K562 (cell line): ENCODE data around the gene SIDT1. TPM values are rescaled to one million over a fixed set of nuclear protein-coding genes. Genes with fewer than 3 reads are reported as not detected.

Experiments used
- ATAC-seq: fragments of 200-7000 bp; cut with Tn5 transposase; 3 replicates; pipeline ENCODE4 v1.9.1; 2020; ENCODE audit warnings: moderate library complexity
- BruUV-seq: library from RNA; stranded (reverse); fragments of 400-500 nt; replicated peaks from 2 replicates; lab custom pipeline; 2021; lab: Mats Ljungman, UMichigan
- CTCF ChIA-PET: fragments of 300-600 bp; formaldehyde crosslinking; extraction: SDS; loops from one replicate; lab custom pipeline; 2021; ENCODE audit warnings: low intra/inter-chr PET ratio; lab: Yijun Ruan, JAX
- POLR2A ChIA-PET: fragments of 300-600, 350-650 bp; sonication (Branson Sonifier 250); formaldehyde crosslinking; extraction: SDS; loops from one replicate; lab custom pipeline; 2021; ENCODE audit warnings: antibody characterized with exemption, inconsistent platforms; lab: Yijun Ruan, JAX
- DNase-seq, 4 experiments: peaks; one replicate each; pipeline versions ENCODE4 v3.0.0 to v3.0.0-alpha.2; 2011 to 2018; ENCODE audit warnings: low spot score in 3 of 4, mixed read lengths in 3 of 4; ENCODE audit errors: extremely low read depth in 1 of 4
- FAIRE-seq: peaks from 2 replicates; lab custom pipeline; 2011; peaks lifted over from hg19 to GRCh38; lab: Jason Lieb, UNC
- H2AFZ ChIP-seq: 2 replicates; pipeline ENCODE4 v1.6.0; 2011; ENCODE audit warnings: low read depth, low read length, control low read depth, inconsistent platforms
- H3K27ac ChIP-seq: fragments of 200-600 bp; 3 replicates; pipeline ENCODE4 v1.8.0; 2011; ENCODE audit warnings: low read depth, mild to moderate bottlenecking, control low read depth, inconsistent platforms, low read length, moderate library complexity, mixed read lengths; ENCODE audit errors: extremely low read depth
- H3K27me3 ChIP-seq, 2 experiments: fragments of 300-600 bp in 1 of 2; 2 replicates in 1 of 2; 3 replicates in 1 of 2; pipeline versions ENCODE4 v1.6.0 to v1.8.0; 2011; ENCODE audit warnings: inconsistent platforms in 2 of 2, low read length in 2 of 2, mild to moderate bottlenecking in 1 of 2, mixed read lengths in 1 of 2, moderate library complexity in 1 of 2; ENCODE audit not compliant: control insufficient read depth in 2 of 2, insufficient read depth in 2 of 2
- H3K36me3 ChIP-seq: fragments of 300-600 bp; 3 replicates; pipeline ENCODE4 v1.8.0; 2011; ENCODE audit warnings: mild to moderate bottlenecking, low read length, inconsistent platforms; ENCODE audit not compliant: control insufficient read depth, insufficient read depth
- H3K4me1 ChIP-seq, 2 experiments: fragments of 200-600 bp in 1 of 2; replicated peaks in 1 of 2; 2 replicates in 1 of 2; 3 replicates in 1 of 2; pipeline versions ENCODE4 v1.5.1 to v1.8.0; 2011; ENCODE audit warnings: inconsistent platforms in 2 of 2, low read length in 2 of 2, mild to moderate bottlenecking in 1 of 2, mixed read lengths in 1 of 2, moderate library complexity in 1 of 2; ENCODE audit not compliant: control insufficient read depth in 2 of 2, insufficient read depth in 2 of 2
- H3K4me2 ChIP-seq: 2 replicates; pipeline ENCODE4 v1.6.1; 2011; ENCODE audit warnings: low read length, control low read depth, inconsistent platforms, mixed read lengths; ENCODE audit not compliant: insufficient read depth
- H3K4me3 ChIP-seq: fragments of 200-600 bp; sonication (generic), shearing (Covaris generic); 2 replicates; pipeline ENCODE4 v1.5.1; 2016; ENCODE audit warnings: control low read depth, inconsistent platforms
- H3K79me2 ChIP-seq: fragments of 200-600 bp; 3 replicates; pipeline ENCODE4 v1.8.0; 2011; ENCODE audit warnings: low read length, inconsistent platforms; ENCODE audit not compliant: control insufficient read depth, insufficient read depth
- H3K9ac ChIP-seq, 2 experiments: 2 replicates each; pipeline versions ENCODE4 v1.6.0 to v1.6.1; 2011; ENCODE audit warnings: low read depth in 2 of 2, low read length in 2 of 2, control low read depth in 1 of 2, inconsistent platforms in 1 of 2, mild to moderate bottlenecking in 1 of 2, mixed read lengths in 1 of 2; ENCODE audit not compliant: insufficient read depth in 1 of 2
- H3K9me1 ChIP-seq: one replicate; pipeline ENCODE4 v1.6.0; 2011; ENCODE audit warnings: inconsistent platforms, mild to moderate bottlenecking, low read length, moderate library complexity; ENCODE audit not compliant: control insufficient read depth, insufficient read depth
- H3K9me3 ChIP-seq: replicated peaks from 2 replicates; pipeline ENCODE4 v1.5.1; 2011; ENCODE audit warnings: low read depth, low read length, inconsistent platforms; ENCODE audit not compliant: control insufficient read depth, insufficient read depth
- H4K20me1 ChIP-seq: replicated peaks from 2 replicates; pipeline ENCODE4 v1.6.1; 2011; ENCODE audit warnings: low read length, inconsistent platforms, mixed read lengths; ENCODE audit not compliant: control insufficient read depth, insufficient read depth
- ADNP ChIP-seq: fragments of 200-800 bp; sonication (Bioruptor generic); IDR thresholded peaks from 2 replicates; pipeline ENCODE4 v1.6.1; 2016; ENCODE audit warnings: missing genetic modification characterization, missing compliant biosample characterization
- CBX8 ChIP-seq: fragments of 200-600 bp; sonication (generic); IDR thresholded peaks from 2 replicates; pipeline ENCODE4 v1.6.1; 2012; ENCODE audit warnings: borderline replicate concordance, mixed run types, low read depth, mild to moderate bottlenecking, moderate library complexity, mixed read lengths, low read length, control low read depth, inconsistent platforms; ENCODE audit not compliant: poor library complexity, severe bottlenecking; ENCODE audit errors: extremely low read depth
- RAD21 ChIP-seq, 2 experiments: fragments of 250-450 bp in 1 of 2; fragments of 450-650 bp in 1 of 2; sonication (Bioruptor Pico) in 1 of 2; formaldehyde crosslinking in 1 of 2; IDR thresholded peaks in 1 of 2; conservative IDR thresholded peaks in 1 of 2; 2 replicates each; pipeline versions ENCODE4 v1.4.0 to v1.8.0; 2020 to 2022; ENCODE audit warnings: mild to moderate bottlenecking in 2 of 2, moderate library complexity in 1 of 2
- RBM25 ChIP-seq: fragments of 200-400 bp; formaldehyde crosslinking; IDR thresholded peaks from 2 replicates; pipeline ENCODE4 v1.6.1; 2018; ENCODE audit warnings: low read length, low read depth, moderate library complexity; ENCODE audit not compliant: severe bottlenecking
- SAFB ChIP-seq: fragments of 200-400 bp; formaldehyde crosslinking; IDR thresholded peaks from 2 replicates; pipeline ENCODE4 v1.6.1; 2017; ENCODE audit warnings: low read depth, low read length, borderline replicate concordance
- WGBS: fragments of 100-300 bp; shearing (Covaris generic); methylation state at CpG from one replicate; pipeline ENCODE4 v1.1.6; 2016; ENCODE audit warnings: low coverage, mixed read lengths; ENCODE audit not compliant: insufficient coverage; ENCODE audit errors: missing lambda C conversion rate; 5-methylcytosine and 5-hydroxymethylcytosine counted together
- in situ Hi-C: fragments of 300-500 bp; cut with MboI; formaldehyde crosslinking; loops from 4 replicates; pipeline ENCODE4 v1.15.0; 2018; ENCODE audit warnings: inconsistent platforms, mixed read lengths
- intact Hi-C: fragments of 100-400 bp; cut with micrococcal nuclease; formaldehyde crosslinking; loops from 2 replicates; pipeline ENCODE4 v1.14.2; 2022
- polyA plus RNA-seq, 8 experiments: library from polyadenylated mRNA; depleted of rRNA in 4 of 8; stranded (reverse) in 5 of 8; unstranded in 3 of 8; fragments of >200 nt; fragmentation: Nextera tagmentation in 2 of 8; fragmentation: Illumina TruSeq in 1 of 8; extraction: Ambion mirVana in 2 of 8; extraction: Trizol in 1 of 8; gene quantifications; 2 replicates each; pipeline versions ENCODE4 v1.2.1 to v1.2.3, GENCODE V29; 2011 to 2014; ENCODE audit warnings: inconsistent platforms in 1 of 8, missing spikeins in 1 of 8
- total RNA-seq, 7 experiments: library from RNA; depleted of rRNA in 6 of 7; stranded (reverse); fragments of >200 nt in 6 of 7; fragmentation: Illumina TruSeq in 2 of 7; extraction: Trizol in 2 of 7; gene quantifications; 2 replicates each; pipeline versions ENCODE4 v1.2.1 to v1.2.3, GENCODE V29; 2011 to 2021; ENCODE audit warnings: low replicate concordance in 1 of 7
- TF ChIP-seq, protein P1 (sequence below), 3 experiments: IDR thresholded peaks in 2 of 3; conservative IDR thresholded peaks in 1 of 3; 2 replicates each; pipeline ENCODE4 v1.5.1; 2011 to 2012; ENCODE audit warnings: low read length in 3 of 3, mild to moderate bottlenecking in 3 of 3, control low read depth in 2 of 3, improper control_type of control experiment in 1 of 3, inconsistent platforms in 1 of 3, low read depth in 1 of 3, mixed read lengths in 1 of 3, moderate library complexity in 1 of 3; ENCODE audit not compliant: insufficient read depth in 2 of 3
- TF ChIP-seq, protein P2 (sequence below): fragments of 450-650 bp; formaldehyde crosslinking; IDR thresholded peaks from 2 replicates; pipeline ENCODE4 v1.4.0; 2020; ENCODE audit warnings: mild to moderate bottlenecking, moderate library complexity
- TF ChIP-seq, protein P3 (sequence below): fragments of 250-450 bp; sonication (Bioruptor Pico); IDR thresholded peaks from 2 replicates; pipeline ENCODE4 v1.8.0; 2022; ENCODE audit warnings: moderate library complexity, mild to moderate bottlenecking, inconsistent platforms
- TF ChIP-seq, protein P4 (sequence below): fragments of 250-450 bp; sonication (Bioruptor Pico); IDR thresholded peaks from 2 replicates; pipeline ENCODE4 v1.5.0; 2021; ENCODE audit warnings: mild to moderate bottlenecking, moderate library complexity

Gene SIDT1
- total and polyA plus RNA-seq, 9 of the 15 experiments (the other 6 are each of a cell fraction or from before 2014, with no cell fraction given): not detected

DNA sequence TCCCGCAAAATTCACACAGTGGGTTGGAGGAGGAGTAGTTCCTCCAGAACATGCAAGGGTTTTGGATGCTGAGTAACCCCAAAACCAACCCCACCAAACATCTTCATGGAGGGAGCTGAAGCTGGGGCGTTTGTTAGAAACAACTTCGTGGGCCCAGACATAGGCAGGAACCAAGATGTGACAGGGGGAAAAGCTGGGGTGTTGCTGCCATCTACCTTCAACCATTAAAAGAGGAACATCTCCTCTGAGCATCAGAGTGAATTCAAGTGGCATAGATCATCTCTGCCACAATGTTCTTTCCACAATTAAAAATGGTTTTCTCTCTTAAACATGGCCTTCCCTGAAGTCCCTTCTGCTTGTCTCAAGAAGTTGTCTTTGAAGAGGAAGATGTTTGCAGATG is 20.5 kb downstream of the SIDT1 start:
- BruUV-seq: no TSS peak
- H3K4me3 ChIP-seq: no peak overlapping the region
- in situ Hi-C loops (no loop called here), intact Hi-C loops (no loop called here)
- H3K9ac ChIP-seq: no peak overlapping the region
- DNase-seq: no peak
- no peaks in the 10 kb centered on the region for H4K20me1 ChIP-seq
- no peak overlapping the region for H3K4me2 ChIP-seq
- H3K4me1 ChIP-seq: no peaks in the 10 kb centered on the region
- FAIRE-seq: peak; percentile 11
- no peak overlapping the region for H3K27ac ChIP-seq
- H2AFZ ChIP-seq: no peak overlapping the region
- ATAC-seq: no peak
- no peaks in the 10 kb centered on the region for H3K9me3 ChIP-seq
- H3K36me3 ChIP-seq: no peaks in the 10 kb centered on the region
- TF ChIP-seq, protein P1, sequence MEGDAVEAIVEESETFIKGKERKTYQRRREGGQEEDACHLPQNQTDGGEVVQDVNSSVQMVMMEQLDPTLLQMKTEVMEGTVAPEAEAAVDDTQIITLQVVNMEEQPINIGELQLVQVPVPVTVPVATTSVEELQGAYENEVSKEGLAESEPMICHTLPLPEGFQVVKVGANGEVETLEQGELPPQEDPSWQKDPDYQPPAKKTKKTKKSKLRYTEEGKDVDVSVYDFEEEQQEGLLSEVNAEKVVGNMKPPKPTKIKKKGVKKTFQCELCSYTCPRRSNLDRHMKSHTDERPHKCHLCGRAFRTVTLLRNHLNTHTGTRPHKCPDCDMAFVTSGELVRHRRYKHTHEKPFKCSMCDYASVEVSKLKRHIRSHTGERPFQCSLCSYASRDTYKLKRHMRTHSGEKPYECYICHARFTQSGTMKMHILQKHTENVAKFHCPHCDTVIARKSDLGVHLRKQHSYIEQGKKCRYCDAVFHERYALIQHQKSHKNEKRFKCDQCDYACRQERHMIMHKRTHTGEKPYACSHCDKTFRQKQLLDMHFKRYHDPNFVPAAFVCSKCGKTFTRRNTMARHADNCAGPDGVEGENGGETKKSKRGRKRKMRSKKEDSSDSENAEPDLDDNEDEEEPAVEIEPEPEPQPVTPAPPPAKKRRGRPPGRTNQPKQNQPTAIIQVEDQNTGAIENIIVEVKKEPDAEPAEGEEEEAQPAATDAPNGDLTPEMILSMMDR (IDR thresholded peaks at IDR 0.05 in 2 of 3, conservative IDR thresholded peaks at IDR 0.05 in 1 of 3; ENCODE audit: insufficient read depth in 2 of 3, low read depth in 1 of 3, low read length in 3 of 3): peak in 1 of 3 experiments; percentile 42; a peak in 2 of 6 replicates
- TF ChIP-seq ADNP (tag) (no peak), SAFB (no peak), RBM25 (no peak), RAD21 (CRISPR knock-in tag; conservative IDR thresholded peaks at IDR 0.05 in 1 of 2, IDR thresholded peaks at IDR 0.05 in 1 of 2) (peak in 1 of 2 experiments; percentile 37; a peak in 1 of 4 replicates), CBX8 (no peak)
- TF ChIP-seq, protein P2, sequence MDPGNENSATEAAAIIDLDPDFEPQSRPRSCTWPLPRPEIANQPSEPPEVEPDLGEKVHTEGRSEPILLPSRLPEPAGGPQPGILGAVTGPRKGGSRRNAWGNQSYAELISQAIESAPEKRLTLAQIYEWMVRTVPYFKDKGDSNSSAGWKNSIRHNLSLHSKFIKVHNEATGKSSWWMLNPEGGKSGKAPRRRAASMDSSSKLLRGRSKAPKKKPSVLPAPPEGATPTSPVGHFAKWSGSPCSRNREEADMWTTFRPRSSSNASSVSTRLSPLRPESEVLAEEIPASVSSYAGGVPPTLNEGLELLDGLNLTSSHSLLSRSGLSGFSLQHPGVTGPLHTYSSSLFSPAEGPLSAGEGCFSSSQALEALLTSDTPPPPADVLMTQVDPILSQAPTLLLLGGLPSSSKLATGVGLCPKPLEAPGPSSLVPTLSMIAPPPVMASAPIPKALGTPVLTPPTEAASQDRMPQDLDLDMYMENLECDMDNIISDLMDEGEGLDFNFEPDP (CRISPR knock-in tag): no peak
- TF ChIP-seq, protein P3, sequence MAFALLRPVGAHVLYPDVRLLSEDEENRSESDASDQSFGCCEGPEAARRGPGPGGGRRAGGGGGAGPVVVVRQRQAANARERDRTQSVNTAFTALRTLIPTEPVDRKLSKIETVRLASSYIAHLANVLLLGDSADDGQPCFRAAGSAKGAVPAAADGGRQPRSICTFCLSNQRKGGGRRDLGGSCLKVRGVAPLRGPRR (CRISPR knock-in tag): no peak
- TF ChIP-seq, protein P4, sequence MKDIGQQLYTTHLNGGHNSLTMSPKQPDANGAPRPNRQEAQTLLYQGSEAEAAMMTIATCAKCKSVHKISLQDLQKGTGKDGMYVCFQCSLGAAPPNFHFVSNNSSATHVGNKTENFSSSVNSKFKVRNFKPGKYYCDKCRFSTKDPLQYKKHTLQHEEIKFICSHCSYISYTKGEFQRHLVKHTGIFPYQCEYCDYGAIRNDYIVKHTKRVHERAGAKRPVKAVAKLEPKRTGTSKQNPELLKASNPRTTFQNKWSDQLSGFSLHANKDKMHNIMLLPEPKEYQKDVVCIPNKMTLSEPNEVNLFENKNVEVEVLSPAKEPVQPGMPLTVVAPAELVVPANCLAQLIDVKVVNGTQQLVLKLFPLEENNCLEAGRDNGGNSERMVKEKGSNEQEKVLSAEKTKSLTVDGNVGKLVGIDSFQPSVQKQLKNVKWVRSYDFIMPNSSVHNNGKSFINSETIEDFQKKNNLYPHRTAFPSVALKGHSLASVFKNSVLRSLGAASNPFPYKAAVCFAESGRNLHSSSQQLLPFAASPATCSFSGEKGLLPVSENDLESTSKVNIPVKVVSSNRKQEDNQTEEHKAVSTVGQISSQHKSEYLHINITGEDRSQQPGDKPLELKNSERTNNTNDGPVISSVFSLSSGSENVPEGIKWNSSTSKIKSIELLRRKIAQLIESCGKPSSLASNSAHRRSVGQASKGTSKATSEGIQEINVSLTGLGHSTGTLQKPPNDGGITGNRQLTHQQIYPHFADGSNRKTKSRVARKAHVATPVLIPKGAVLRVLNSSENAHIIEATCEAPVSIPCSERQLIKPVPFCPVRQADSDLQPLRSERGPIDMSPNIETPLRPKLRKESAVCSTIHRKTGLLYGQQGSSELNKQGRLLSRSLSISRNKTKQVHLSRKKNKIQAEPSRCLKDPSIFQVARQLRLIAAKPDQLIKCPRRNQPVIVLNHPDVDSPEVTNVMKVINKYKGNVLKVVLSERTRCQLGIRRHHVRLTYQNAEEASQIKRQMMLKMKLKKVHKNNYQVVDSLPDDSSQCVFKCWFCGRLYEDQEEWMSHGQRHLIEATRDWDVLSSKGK (CRISPR knock-in tag): no peak
- no peaks in the 10 kb centered on the region for H3K27me3 ChIP-seq
- 0% methylated on average over 3 of the region's 3 CpGs for WGBS
- no peaks in the 10 kb centered on the region for H3K9me1 ChIP-seq
- POLR2A ChIA-PET: no interaction called here
- CTCF ChIA-PET: interaction anchor here (0.6 kb wide), 1 partner anchor 556 kb away, joined by 3 read pairs; no protein-coding TSS in a partner anchor
- no peaks in the 10 kb centered on the region for H3K79me2 ChIP-seq
